WTC11 (cell line): ENCODE results near the gene SAYSD1.

Source experiments
- TF ChIP-seq, protein P1 (sequence below): fragments of 200-600 bp; IDR thresholded peaks from 2 replicates; pipeline ENCODE4 v1.8.0; 2022; ENCODE audit warnings: antibody characterized with exemption
- TF ChIP-seq, protein P2 (sequence below): sonication (generic); formaldehyde crosslinking; conservative IDR thresholded peaks from 2 replicates; pipeline ENCODE4 v1.8.1; 2022; ENCODE audit warnings: mild to moderate bottlenecking, missing genetic modification reagents

DNA sequence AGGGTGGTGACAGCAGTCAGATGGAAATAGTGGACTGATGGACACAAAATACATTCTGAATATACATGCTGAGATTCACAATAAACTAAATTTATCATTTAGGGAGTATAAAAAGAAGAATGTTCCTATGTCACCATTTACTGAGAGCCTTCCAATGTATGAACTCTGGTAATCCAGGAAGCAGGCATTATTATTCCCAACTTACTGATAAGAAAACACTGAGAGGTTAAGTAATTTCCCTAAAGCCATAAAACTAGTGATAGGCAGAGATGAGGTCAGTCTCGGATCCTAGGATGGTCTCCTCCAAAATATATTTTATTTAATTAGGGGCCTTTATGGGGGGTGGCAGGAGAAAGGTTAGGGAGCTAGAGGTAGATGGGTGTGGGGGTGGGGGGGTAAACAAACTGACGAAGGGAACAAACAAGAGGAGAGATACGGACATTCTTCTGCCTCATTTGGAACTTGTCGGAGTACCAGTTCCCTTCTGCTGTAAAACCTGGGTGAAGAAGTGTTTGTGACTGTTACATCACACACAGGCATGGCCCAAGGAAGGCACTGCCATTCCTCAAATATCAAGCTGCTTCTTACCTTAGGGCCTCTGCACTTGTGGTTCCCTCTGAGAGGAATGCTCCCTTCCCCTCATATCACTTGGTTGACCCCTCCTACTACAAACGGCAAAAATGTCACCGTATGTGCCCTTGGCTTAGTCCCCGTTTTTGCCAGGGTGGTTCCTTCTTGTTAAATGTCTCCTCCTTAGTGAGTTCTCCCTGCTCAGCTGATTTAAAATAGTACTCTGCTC lies 6.7 kb downstream of the SAYSD1 start:
- TF ChIP-seq, protein P1, sequence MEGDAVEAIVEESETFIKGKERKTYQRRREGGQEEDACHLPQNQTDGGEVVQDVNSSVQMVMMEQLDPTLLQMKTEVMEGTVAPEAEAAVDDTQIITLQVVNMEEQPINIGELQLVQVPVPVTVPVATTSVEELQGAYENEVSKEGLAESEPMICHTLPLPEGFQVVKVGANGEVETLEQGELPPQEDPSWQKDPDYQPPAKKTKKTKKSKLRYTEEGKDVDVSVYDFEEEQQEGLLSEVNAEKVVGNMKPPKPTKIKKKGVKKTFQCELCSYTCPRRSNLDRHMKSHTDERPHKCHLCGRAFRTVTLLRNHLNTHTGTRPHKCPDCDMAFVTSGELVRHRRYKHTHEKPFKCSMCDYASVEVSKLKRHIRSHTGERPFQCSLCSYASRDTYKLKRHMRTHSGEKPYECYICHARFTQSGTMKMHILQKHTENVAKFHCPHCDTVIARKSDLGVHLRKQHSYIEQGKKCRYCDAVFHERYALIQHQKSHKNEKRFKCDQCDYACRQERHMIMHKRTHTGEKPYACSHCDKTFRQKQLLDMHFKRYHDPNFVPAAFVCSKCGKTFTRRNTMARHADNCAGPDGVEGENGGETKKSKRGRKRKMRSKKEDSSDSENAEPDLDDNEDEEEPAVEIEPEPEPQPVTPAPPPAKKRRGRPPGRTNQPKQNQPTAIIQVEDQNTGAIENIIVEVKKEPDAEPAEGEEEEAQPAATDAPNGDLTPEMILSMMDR: no peak
- TF ChIP-seq, protein P2, sequence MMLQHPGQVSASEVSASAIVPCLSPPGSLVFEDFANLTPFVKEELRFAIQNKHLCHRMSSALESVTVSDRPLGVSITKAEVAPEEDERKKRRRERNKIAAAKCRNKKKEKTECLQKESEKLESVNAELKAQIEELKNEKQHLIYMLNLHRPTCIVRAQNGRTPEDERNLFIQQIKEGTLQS (CRISPR knock-in tag): no peak
